SK-N-SH (cell line): ENCODE results near the gene UBTF. TPM values are rescaled to one million over a fixed set of nuclear protein-coding genes. Genes with fewer than 3 reads are reported as not detected.

ENCODE experiments used
- CTCF ChIA-PET: fragments of 300-600, 350-600 bp; formaldehyde crosslinking; extraction: SDS; loops from one replicate; lab custom pipeline; 2021; lab: Yijun Ruan, JAX
- POLR2A ChIA-PET: fragments of 350-600 bp; sonication (Branson Sonifier 250); formaldehyde crosslinking; extraction: SDS; loops from one replicate; lab custom pipeline; 2020; ENCODE audit warnings: antibody characterized with exemption, inconsistent platforms; lab: Yijun Ruan, JAX
- DNase-seq: peaks from one replicate; pipeline ENCODE4 v3.0.0; 2012
- H2AFZ ChIP-seq: fragments of 200-600 bp; sonication (generic); 2 replicates; pipeline ENCODE4 v1.8.1; 2016; ENCODE audit warnings: antibody characterized with exemption, mild to moderate bottlenecking, low read depth
- H3F3A ChIP-seq: fragments of 200-600 bp; sonication (generic); replicated peaks from 2 replicates; pipeline ENCODE3; 2016; ENCODE audit warnings: antibody characterized with exemption, mild to moderate bottlenecking; ENCODE audit not compliant: insufficient read depth
- H3K27ac ChIP-seq, 2 experiments: fragments of 200-500 bp in 1 of 2; fragments of 200-600 bp in 1 of 2; sonication (Bioruptor generic) in 1 of 2; sonication (generic), shearing (Covaris generic) in 1 of 2; 2 replicates each; pipeline versions ENCODE4 v1.5.1 to v1.6.1; 2014 to 2016; ENCODE audit warnings: low read depth in 2 of 2, inconsistent platforms in 1 of 2, low read length in 1 of 2, mild to moderate bottlenecking in 1 of 2, mixed read lengths in 1 of 2
- H3K27me3 ChIP-seq: fragments of 200-600 bp; sonication (generic), shearing (Covaris generic); 2 replicates; pipeline ENCODE4 v1.6.1; 2016; ENCODE audit warnings: mixed run types; ENCODE audit not compliant: insufficient read depth
- H3K36me3 ChIP-seq, 2 experiments: fragments of 200-500 bp in 1 of 2; fragments of 200-600 bp in 1 of 2; sonication (Bioruptor generic) in 1 of 2; sonication (generic) in 1 of 2; replicated peaks in 1 of 2; 2 replicates each; pipeline versions ENCODE3 to v1.5.1; 2014 to 2016; ENCODE audit warnings: low read length in 1 of 2, mild to moderate bottlenecking in 1 of 2; ENCODE audit not compliant: insufficient read depth in 2 of 2, control insufficient read depth in 1 of 2
- H3K4me1 ChIP-seq, 2 experiments: fragments of 200-500 bp in 1 of 2; fragments of 200-600 bp in 1 of 2; sonication (Bioruptor generic) in 1 of 2; sonication (generic), shearing (Covaris generic) in 1 of 2; 2 replicates each; pipeline versions ENCODE4 v1.5.1 to v1.6.1; 2014 to 2016; ENCODE audit warnings: low read depth in 1 of 2, low read length in 1 of 2, mixed run types in 1 of 2; ENCODE audit not compliant: insufficient read depth in 2 of 2, control insufficient read depth in 1 of 2
- H3K4me2 ChIP-seq: fragments of 200-600 bp; sonication (generic), shearing (Covaris generic); 2 replicates; pipeline ENCODE4 v1.6.1; 2017; ENCODE audit warnings: mixed run types
- H3K4me3 ChIP-seq, 2 experiments: fragments of 200-500 bp in 1 of 2; fragments of 200-600 bp in 1 of 2; sonication (Bioruptor generic) in 1 of 2; sonication (generic), shearing (Covaris generic) in 1 of 2; 2 replicates each; pipeline versions ENCODE4 v1.5.1 to v1.8.1; 2014 to 2016; ENCODE audit warnings: low read depth in 2 of 2, inconsistent platforms in 1 of 2, low read length in 1 of 2, mild to moderate bottlenecking in 1 of 2, mixed read lengths in 1 of 2, moderate library complexity in 1 of 2
- H3K79me2 ChIP-seq: fragments of 200-600 bp; sonication (generic); 2 replicates; pipeline ENCODE4 v1.8.1; 2017; ENCODE audit warnings: mild to moderate bottlenecking; ENCODE audit not compliant: insufficient read depth
- H3K9ac ChIP-seq: fragments of 200-600 bp; sonication (generic); 2 replicates; pipeline ENCODE4 v1.6.1; 2017; ENCODE audit warnings: mixed run types
- H3K9me2 ChIP-seq: fragments of 200-600 bp; sonication (generic); 2 replicates; pipeline ENCODE4 v1.6.1; 2017; ENCODE audit warnings: mixed run types
- H3K9me3 ChIP-seq: fragments of 200-600 bp; sonication (generic); 2 replicates; pipeline ENCODE4 v1.6.1; 2017; ENCODE audit warnings: mixed run types, mild to moderate bottlenecking, moderate library complexity
- H4K20me1 ChIP-seq: fragments of 200-600 bp; sonication (generic); 2 replicates; pipeline ENCODE4 v1.6.1; 2017; ENCODE audit warnings: mild to moderate bottlenecking, mixed run types; ENCODE audit not compliant: insufficient read depth
- CHD2 ChIP-seq: fragments of 150-350 bp; IDR thresholded peaks from 2 replicates; pipeline ENCODE4 v1.6.1; 2018; ENCODE audit warnings: low read length; ENCODE audit not compliant: partially characterized antibody
- CTCF ChIP-seq: fragments of 200-600 bp; sonication (generic); IDR thresholded peaks from 2 replicates; pipeline ENCODE4 v1.6.1; 2017; ENCODE audit warnings: antibody characterized with exemption, mild to moderate bottlenecking, moderate library complexity
- EP300 ChIP-seq, 2 experiments: IDR thresholded peaks; 2 replicates each; pipeline versions ENCODE4 v1.4.0 to v1.6.1; 2012; ENCODE audit warnings: borderline replicate concordance in 1 of 2, low read depth in 1 of 2, low read length in 1 of 2
- GABPA ChIP-seq: IDR thresholded peaks from 2 replicates; pipeline ENCODE4 v1.4.0; 2012; ENCODE audit warnings: low read depth, mild to moderate bottlenecking
- JUND ChIP-seq: IDR thresholded peaks from 2 replicates; pipeline ENCODE4 v1.4.0; 2012
- MEF2A ChIP-seq: IDR thresholded peaks from 2 replicates; pipeline ENCODE4 v1.4.0; 2012; ENCODE audit warnings: low read depth, borderline replicate concordance
- MXI1 ChIP-seq: IDR thresholded peaks from 2 replicates; pipeline ENCODE4 v1.6.1; 2012; ENCODE audit warnings: mild to moderate bottlenecking, low read depth, low read length, improper control_type of control experiment
- RAD21 ChIP-seq: IDR thresholded peaks from 2 replicates; pipeline ENCODE4 v1.6.1; 2012; ENCODE audit warnings: mild to moderate bottlenecking, low read length
- SMC3 ChIP-seq: IDR thresholded peaks from 2 replicates; pipeline ENCODE4 v1.6.1; 2012; ENCODE audit warnings: low read depth, low read length, improper control_type of control experiment
- TAF1 ChIP-seq: IDR thresholded peaks from 2 replicates; pipeline ENCODE4 v1.6.1; 2012; ENCODE audit warnings: low read depth, mild to moderate bottlenecking, low read length, moderate library complexity, borderline replicate concordance
- TCF12 ChIP-seq: IDR thresholded peaks from 2 replicates; pipeline ENCODE4 v1.4.0; 2012
- YY1 ChIP-seq: IDR thresholded peaks from 2 replicates; pipeline ENCODE4 v1.4.0; 2012; ENCODE audit warnings: low read depth, mild to moderate bottlenecking
- WGBS: methylation state at CpG from one replicate; pipeline ENCODE4 v1.1.6; 2017; ENCODE audit warnings: low lambda C conversion rate; 5-methylcytosine and 5-hydroxymethylcytosine counted together
- polyA plus RNA-seq, 3 experiments: library from polyadenylated mRNA; depleted of rRNA; stranded (reverse); fragments of >200 nt; gene quantifications; 2 replicates each; pipeline ENCODE4 v1.2.3, GENCODE V29; 2012
- TF ChIP-seq, protein P1 (sequence below): fragments of 150-350 bp; IDR thresholded peaks from 2 replicates; pipeline ENCODE4 v1.6.1; 2016; ENCODE audit warnings: mild to moderate bottlenecking, low read depth, low read length
- TF ChIP-seq, protein P2 (sequence below): fragments of 150-350 bp; IDR thresholded peaks from 2 replicates; pipeline ENCODE4 v1.6.1; 2017; ENCODE audit warnings: antibody characterized with exemption, low read length, low read depth, borderline replicate concordance
- TF ChIP-seq, protein P3 (sequence below): IDR thresholded peaks from 2 replicates; pipeline ENCODE4 v1.4.0; 2012; ENCODE audit warnings: low read depth, borderline replicate concordance

Gene UBTF
- polyA plus RNA-seq, 1 of the 3 experiments (the other 2 are of a cell fraction), result 37.2 TPM

DNA sequence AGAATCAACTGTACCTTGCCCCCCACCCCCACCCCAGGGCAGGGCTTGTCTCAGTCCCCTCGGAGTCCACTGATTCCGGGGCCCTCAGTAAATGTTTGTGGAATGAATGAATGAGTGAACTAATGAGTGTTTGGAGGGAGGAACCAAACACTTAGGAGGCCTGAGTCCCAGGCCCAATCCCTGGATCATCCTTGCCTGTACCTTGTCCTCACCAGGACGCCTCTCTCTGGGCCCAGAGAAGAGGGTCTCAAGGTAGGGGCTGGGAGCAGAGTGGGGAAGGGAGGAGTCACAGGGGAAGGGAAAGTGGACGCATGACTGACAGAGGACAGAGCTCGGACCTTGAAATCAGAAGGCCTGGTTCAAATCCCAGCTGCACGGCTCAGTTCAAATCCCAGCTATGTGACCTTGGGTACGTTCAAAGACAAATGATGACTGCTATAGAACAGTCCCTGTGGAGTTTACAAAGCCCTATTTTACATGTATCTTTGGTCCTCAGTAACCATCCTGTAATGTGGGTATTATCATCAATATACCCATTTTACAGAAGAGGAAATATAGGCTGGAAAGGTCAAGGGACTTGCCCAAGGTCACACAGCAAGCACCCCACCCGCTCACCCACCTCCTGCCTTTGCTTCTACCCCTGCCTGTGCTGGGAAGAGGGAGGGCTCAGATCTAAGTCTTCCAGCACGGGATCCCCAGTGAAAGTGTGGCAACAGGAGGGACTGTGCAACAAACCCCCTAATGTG lies 30.2 kb upstream of the UBTF start:
- no peak overlapping the region for H3K4me3 ChIP-seq
- DNase-seq, result no peak
- TF ChIP-seq EP300 (IDR thresholded peaks at IDR 0.05; ENCODE audit: borderline replicate concordance in 1 of 2, low read depth in 1 of 2, low read length in 1 of 2) (no peak), YY1 (no peak), SMC3 (no peak), RAD21 (no peak), MEF2A (no peak), GABPA (no peak), CTCF (no peak), MXI1 (no peak), TCF12 (no peak), JUND (no peak)
- TF ChIP-seq, protein P1, sequence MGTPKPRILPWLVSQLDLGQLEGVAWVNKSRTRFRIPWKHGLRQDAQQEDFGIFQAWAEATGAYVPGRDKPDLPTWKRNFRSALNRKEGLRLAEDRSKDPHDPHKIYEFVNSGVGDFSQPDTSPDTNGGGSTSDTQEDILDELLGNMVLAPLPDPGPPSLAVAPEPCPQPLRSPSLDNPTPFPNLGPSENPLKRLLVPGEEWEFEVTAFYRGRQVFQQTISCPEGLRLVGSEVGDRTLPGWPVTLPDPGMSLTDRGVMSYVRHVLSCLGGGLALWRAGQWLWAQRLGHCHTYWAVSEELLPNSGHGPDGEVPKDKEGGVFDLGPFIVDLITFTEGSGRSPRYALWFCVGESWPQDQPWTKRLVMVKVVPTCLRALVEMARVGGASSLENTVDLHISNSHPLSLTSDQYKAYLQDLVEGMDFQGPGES, result no peak
- TF ChIP-seq, all 33 proteins: peak for 0
- Histone ChIP-seq H3K9me2 (no peaks in the 10 kb centered on the region), H3F3A (no peaks in the 10 kb centered on the region), H3K9ac (no peak overlapping the region), H4K20me1 (no peaks in the 10 kb centered on the region), H3K4me1 (peaks cover 0 to 15% of the 10 kb centered on the region in 2 experiments; a peak in 1 of 4 replicates), H3K36me3 (no peaks in the 10 kb centered on the region), H3K9me3 (no peaks in the 10 kb centered on the region), H3K79me2 (no peaks in the 10 kb centered on the region), H2AFZ (no peak overlapping the region), H3K4me2 (no peak overlapping the region), H3K27ac (no peak overlapping the region), H3K27me3 (no peaks in the 10 kb centered on the region; the same call in 1 of the 2 replicates)
- ChIA-PET CTCF (no interaction called here), POLR2A (no interaction called here)
- 79% methylated on average over 9 of the region's 9 CpGs for WGBS

DNA sequence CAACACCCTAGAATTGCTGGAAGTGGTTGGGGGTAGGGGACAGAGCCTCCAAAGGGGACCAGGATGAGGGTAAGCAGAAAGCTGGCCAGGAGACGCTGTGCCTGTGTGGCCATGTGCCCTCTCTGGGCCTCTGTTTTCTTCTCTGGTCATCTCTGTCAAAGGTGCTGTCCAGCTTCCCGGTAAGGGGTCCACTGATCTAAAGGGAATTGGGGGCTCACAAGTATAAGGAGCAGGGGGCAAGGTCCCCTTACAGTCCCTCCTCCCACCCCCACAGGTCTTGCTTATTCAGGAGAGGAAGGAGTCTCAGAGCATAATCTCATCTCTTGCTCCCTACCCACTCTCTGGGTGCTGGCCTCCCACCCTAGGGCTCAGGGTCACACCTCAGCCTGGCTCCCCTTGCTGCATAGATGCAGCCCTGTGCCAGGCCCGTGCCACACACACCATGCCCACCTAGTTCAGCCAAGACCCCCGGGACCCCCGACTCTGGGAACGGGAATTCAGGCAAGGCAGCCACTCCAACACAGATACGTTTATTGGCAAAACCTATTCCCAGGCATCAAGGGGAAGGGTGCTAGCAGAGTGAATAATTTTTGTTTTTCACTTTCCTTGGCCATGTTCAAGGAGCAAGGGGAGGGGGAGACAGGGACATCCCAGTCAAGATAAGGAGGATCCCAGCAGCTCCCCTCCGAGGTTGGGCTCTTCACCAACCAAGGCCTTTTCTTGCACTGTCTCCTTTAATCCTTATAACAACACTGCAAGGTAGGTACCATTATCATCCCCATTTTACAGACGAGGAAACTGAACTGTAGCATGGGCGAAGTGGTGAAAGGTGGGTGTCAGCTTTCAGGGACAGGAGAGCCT lies 28.6 kb upstream of the UBTF start:
- Histone ChIP-seq H3F3A (no peaks in the 10 kb centered on the region), H3K9me3 (no peaks in the 10 kb centered on the region), H3K4me1 (peaks cover 0 to 15% of the 10 kb centered on the region in 2 experiments; a peak in 1 of 4 replicates), H3K4me2 (no peak overlapping the region), H3K9ac (no peak overlapping the region), H2AFZ (no peak overlapping the region), H3K36me3 (no peaks in the 10 kb centered on the region), H3K79me2 (no peaks in the 10 kb centered on the region), H4K20me1 (no peaks in the 10 kb centered on the region), H3K27me3 (no peaks in the 10 kb centered on the region; the same call in 1 of the 2 replicates), H3K4me3 (no peak overlapping the region), H3K27ac (no peak overlapping the region), H3K9me2 (no peaks in the 10 kb centered on the region)
- POLR2A ChIA-PET, result no interaction called here
- 61% methylated on average over 10 of the region's 10 CpGs for WGBS
- CTCF ChIA-PET, result interaction anchor here (1.5 kb wide), 1 partner anchor 73 kb away, joined by 3 read pairs; no protein-coding TSS in a partner anchor
- DNase-seq, result no peak
- TF ChIP-seq TAF1, result no peak
- TF ChIP-seq, protein P2, sequence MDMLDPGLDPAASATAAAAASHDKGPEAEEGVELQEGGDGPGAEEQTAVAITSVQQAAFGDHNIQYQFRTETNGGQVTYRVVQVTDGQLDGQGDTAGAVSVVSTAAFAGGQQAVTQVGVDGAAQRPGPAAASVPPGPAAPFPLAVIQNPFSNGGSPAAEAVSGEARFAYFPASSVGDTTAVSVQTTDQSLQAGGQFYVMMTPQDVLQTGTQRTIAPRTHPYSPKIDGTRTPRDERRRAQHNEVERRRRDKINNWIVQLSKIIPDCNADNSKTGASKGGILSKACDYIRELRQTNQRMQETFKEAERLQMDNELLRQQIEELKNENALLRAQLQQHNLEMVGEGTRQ, result no peak
- no peak for TF ChIP-seq SMC3
- TF ChIP-seq YY1, result no peak
- TF ChIP-seq MEF2A, result no peak
- TF ChIP-seq CTCF, result no peak
- TF ChIP-seq EP300 (IDR thresholded peaks at IDR 0.05; ENCODE audit: borderline replicate concordance in 1 of 2, low read depth in 1 of 2, low read length in 1 of 2), result no peak
- no peak for TF ChIP-seq CHD2
- no peak for TF ChIP-seq JUND
- TF ChIP-seq, protein P3, sequence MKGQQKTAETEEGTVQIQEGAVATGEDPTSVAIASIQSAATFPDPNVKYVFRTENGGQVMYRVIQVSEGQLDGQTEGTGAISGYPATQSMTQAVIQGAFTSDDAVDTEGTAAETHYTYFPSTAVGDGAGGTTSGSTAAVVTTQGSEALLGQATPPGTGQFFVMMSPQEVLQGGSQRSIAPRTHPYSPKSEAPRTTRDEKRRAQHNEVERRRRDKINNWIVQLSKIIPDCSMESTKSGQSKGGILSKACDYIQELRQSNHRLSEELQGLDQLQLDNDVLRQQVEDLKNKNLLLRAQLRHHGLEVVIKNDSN, result no peak
- no peak for TF ChIP-seq RAD21
